Skeletal muscle tissue (tissue), 4 donors: ENCODE measurements around the gene YPEL3. TPM values are rescaled to one million over a fixed set of nuclear protein-coding genes. Genes with fewer than 3 reads are reported as not detected.
A peak's percentile ranks its signal among the peaks of the same experiment; 100 is the strongest.

Experiments
- H3K27ac ChIP-seq: one replicate; pipeline ENCODE4 v1.7.0; 2013; ENCODE audit warnings: mild to moderate bottlenecking, low read depth, low read length, inconsistent platforms
- H3K27me3 ChIP-seq, 3 donors: one replicate each; pipeline ENCODE4 v1.7.0; 2013; ENCODE audit warnings: low read length in 3 of 3; ENCODE audit not compliant: control insufficient read depth in 3 of 3, insufficient read depth in 3 of 3
- H3K36me3 ChIP-seq, 3 donors: one replicate each; pipeline ENCODE4 v1.7.0; 2013; ENCODE audit warnings: low read length in 3 of 3; ENCODE audit not compliant: control insufficient read depth in 3 of 3, insufficient read depth in 3 of 3
- H3K4me1 ChIP-seq, 3 donors: one replicate each; pipeline ENCODE4 v1.7.0; 2013; ENCODE audit warnings: low read length in 3 of 3, mild to moderate bottlenecking in 3 of 3; ENCODE audit not compliant: control insufficient read depth in 3 of 3, insufficient read depth in 3 of 3
- H3K4me3 ChIP-seq, 3 donors: one replicate each; pipeline ENCODE4 v1.7.0; 2013; ENCODE audit warnings: low read length in 3 of 3
- H3K9ac ChIP-seq, 3 donors: one replicate each; pipeline ENCODE4 v1.7.0; 2013; ENCODE audit warnings: low read length in 3 of 3, mild to moderate bottlenecking in 3 of 3, moderate library complexity in 2 of 3, low read depth in 1 of 3
- H3K9me3 ChIP-seq, 3 donors: one replicate each; pipeline ENCODE4 v1.7.0; 2013; ENCODE audit warnings: low read length in 3 of 3; ENCODE audit not compliant: control insufficient read depth in 3 of 3
- total RNA-seq: library from RNA; depleted of rRNA; stranded (reverse); fragments of >200 nt; gene quantifications from one replicate; pipeline ENCODE4 v1.2.3, GENCODE V29; 2014
- donor health status: Osteomylitis.

The YPEL3 gene, protein sequence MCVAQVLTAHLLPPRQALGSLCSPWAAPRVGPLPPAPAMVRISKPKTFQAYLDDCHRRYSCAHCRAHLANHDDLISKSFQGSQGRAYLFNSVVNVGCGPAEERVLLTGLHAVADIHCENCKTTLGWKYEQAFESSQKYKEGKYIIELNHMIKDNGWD
- total RNA-seq, result 14.1 TPM

GRCh38 chr16:30096105-30096861 is at the start of gene YPEL3:
Gene YPEL3 (minus strand): TSS chr16:30096213. CDS start chr16:30095482, 731 bp downstream.
- H3K9me3 ChIP-seq, result peaks cover 0 to 4% (median 4%) of the 10 kb centered on the region in 3 donors
- no peaks in the 10 kb centered on the region for H3K27me3 ChIP-seq
- peak within 1 kb of the TSS; percentile 98 to 100 (median 99) for H3K9ac ChIP-seq
- H3K4me3 ChIP-seq, result peak within 1 kb of the TSS; percentile 92 to 99 (median 95)
- H3K4me1 ChIP-seq, result peaks cover 34 to 45% (median 38%) of the 10 kb centered on the region in 3 donors
- H3K27ac ChIP-seq, result peak within 1 kb of the TSS; percentile 96
- H3K36me3 ChIP-seq, result peaks cover 11 to 15% (median 14%) of the 10 kb centered on the region in 3 donors

DNA sequence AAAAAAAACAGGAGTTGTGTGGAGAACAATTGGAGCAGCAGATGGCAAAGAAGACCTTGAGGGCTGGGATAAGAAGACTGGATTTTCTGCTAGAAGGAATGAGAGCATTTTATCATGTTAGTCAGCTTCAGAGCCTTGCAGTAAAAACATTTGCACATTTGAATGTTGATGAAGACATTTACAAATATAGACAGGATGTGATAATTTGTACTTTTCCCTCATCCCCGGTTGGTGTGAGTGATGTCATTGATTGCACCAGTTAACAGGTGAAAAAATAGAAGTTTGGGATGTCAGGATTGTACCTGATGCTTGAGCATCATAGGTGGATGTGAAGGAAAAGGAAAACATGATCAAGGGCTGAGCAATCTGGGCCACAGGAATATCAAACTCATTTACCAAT is 49.6 kb upstream of the YPEL3 start:
- Histone ChIP-seq H3K9ac (no peak overlapping the region), H3K27ac (no peak overlapping the region), H3K27me3 (no peaks in the 10 kb centered on the region), H3K36me3 (no peaks in the 10 kb centered on the region), H3K4me1 (no peaks in the 10 kb centered on the region), H3K4me3 (no peak overlapping the region), H3K9me3 (no peaks in the 10 kb centered on the region)

DNA sequence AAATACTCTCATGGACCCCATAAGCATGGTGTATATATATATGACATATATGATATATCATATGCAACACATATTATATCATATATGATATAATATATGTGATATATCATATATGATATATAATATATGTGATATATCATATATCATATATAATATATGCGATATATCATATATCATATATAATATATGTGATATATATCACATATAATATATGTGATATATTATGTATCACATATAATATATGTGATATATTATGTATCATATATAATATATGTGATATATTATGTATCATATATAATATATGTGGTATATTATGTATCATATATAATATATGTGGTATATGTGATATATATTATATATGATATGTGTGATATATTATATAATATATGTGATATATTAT is 48.9 kb upstream of the YPEL3 start:
- H3K4me3 ChIP-seq, result no peak overlapping the region
- no peaks in the 10 kb centered on the region for H3K9me3 ChIP-seq
- no peaks in the 10 kb centered on the region for H3K27me3 ChIP-seq
- H3K27ac ChIP-seq, result no peak overlapping the region
- H3K36me3 ChIP-seq, result no peaks in the 10 kb centered on the region
- H3K9ac ChIP-seq, result no peak overlapping the region
- H3K4me1 ChIP-seq, result no peaks in the 10 kb centered on the region

- no peaks in the 10 kb centered on the region for H3K9me3 ChIP-seq
- H3K27me3 ChIP-seq, result no peaks in the 10 kb centered on the region
- no peaks in the 10 kb centered on the region for H3K4me1 ChIP-seq
- H3K36me3 ChIP-seq, result no peaks in the 10 kb centered on the region
- no peak overlapping the region for H3K4me3 ChIP-seq
- H3K27ac ChIP-seq, result no peak overlapping the region
- no peak overlapping the region for H3K9ac ChIP-seq
Measured at GRCh38 chr16:30144017-30144416, 48.0 kb upstream of the YPEL3 start.

DNA sequence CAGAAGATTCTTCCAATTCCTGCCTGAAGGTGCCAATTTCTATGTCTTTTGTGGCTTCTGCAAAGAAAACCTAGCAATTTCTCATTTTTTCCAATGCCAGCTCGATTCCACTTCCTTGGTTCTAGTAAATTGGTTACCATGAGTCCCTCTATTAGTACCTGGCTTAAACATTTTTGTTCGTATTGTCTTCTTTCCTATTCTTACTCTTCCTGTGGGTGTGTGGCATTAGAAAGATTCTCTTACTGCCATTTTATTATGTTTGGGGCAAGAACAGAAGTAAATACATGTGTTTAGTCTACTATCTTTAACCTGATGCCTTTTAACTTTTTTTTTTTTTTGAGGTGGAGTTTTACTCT is 47.3 kb upstream of the YPEL3 start:
- Histone ChIP-seq H3K9ac (no peak overlapping the region), H3K27me3 (no peaks in the 10 kb centered on the region), H3K4me3 (no peak overlapping the region), H3K9me3 (no peaks in the 10 kb centered on the region), H3K36me3 (no peaks in the 10 kb centered on the region), H3K4me1 (no peaks in the 10 kb centered on the region), H3K27ac (no peak overlapping the region)

- no peaks in the 10 kb centered on the region for H3K4me1 ChIP-seq
- H3K9ac ChIP-seq, result no peak overlapping the region
- no peak overlapping the region for H3K27ac ChIP-seq
- no peaks in the 10 kb centered on the region for H3K9me3 ChIP-seq
- no peaks in the 10 kb centered on the region for H3K27me3 ChIP-seq
- no peak overlapping the region for H3K4me3 ChIP-seq
- no peaks in the 10 kb centered on the region for H3K36me3 ChIP-seq
Measured at GRCh38 chr16:30142672-30143346, 46.8 kb upstream of the YPEL3 start.

DNA sequence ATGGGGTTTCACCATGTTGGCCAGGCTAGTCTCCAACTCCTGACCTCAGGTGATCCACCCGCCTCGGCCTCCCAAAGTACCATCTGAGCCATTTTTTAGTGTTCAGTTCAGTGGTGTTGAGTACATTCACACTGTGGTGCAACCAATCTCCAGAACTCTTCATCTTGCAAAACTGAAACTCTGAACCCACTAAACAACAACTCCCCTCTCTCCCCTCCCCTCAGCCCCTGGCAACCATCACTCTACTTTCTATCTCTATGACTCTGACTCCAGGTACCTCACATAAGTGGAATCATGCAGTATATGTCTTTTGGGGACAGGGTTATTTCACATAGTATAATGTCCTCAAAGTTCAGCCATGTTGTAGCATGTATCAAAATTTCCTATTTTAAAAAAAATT is 45.7 kb upstream of the YPEL3 start:
- H3K4me3 ChIP-seq, result no peak overlapping the region
- H3K9ac ChIP-seq, result no peak overlapping the region
- no peaks in the 10 kb centered on the region for H3K27me3 ChIP-seq
- H3K27ac ChIP-seq, result no peak overlapping the region
- H3K4me1 ChIP-seq, result no peaks in the 10 kb centered on the region
- H3K9me3 ChIP-seq, result no peaks in the 10 kb centered on the region
- no peaks in the 10 kb centered on the region for H3K36me3 ChIP-seq

GRCh38 chr16:30139583-30140481 is 43.8 kb upstream of the YPEL3 start:
- Histone ChIP-seq H3K27ac (no peak overlapping the region), H3K4me3 (no peak overlapping the region), H3K9ac (no peak overlapping the region), H3K4me1 (no peaks in the 10 kb centered on the region), H3K36me3 (no peaks in the 10 kb centered on the region), H3K9me3 (no peaks in the 10 kb centered on the region), H3K27me3 (no peaks in the 10 kb centered on the region)

- Histone ChIP-seq H3K4me1 (no peaks in the 10 kb centered on the region), H3K36me3 (no peaks in the 10 kb centered on the region), H3K9ac (no peak overlapping the region), H3K27ac (no peak overlapping the region), H3K9me3 (no peaks in the 10 kb centered on the region), H3K4me3 (no peak overlapping the region), H3K27me3 (no peaks in the 10 kb centered on the region)
Measured at GRCh38 chr16:30137897-30138296, 41.9 kb upstream of the YPEL3 start.
